GM23248 (cell line): Measurements from ENCODE around the gene PML.

Source experiments
- EZH2 ChIP-seq: fragments of 200-600 bp; sonication (generic); IDR thresholded peaks from 2 replicates; pipeline ENCODE4 v1.6.1; 2018; ENCODE audit warnings: antibody characterized with exemption, mild to moderate bottlenecking; ENCODE audit not compliant: insufficient read depth, poor library complexity, severe bottlenecking
- EZH2phosphoT487 ChIP-seq: fragments of 200-600 bp; sonication (generic); IDR thresholded peaks from 2 replicates; pipeline ENCODE4 v1.6.1; 2018; ENCODE audit warnings: antibody characterized with exemption, moderate library complexity, mild to moderate bottlenecking, low read depth; ENCODE audit not compliant: insufficient read depth

DNA sequence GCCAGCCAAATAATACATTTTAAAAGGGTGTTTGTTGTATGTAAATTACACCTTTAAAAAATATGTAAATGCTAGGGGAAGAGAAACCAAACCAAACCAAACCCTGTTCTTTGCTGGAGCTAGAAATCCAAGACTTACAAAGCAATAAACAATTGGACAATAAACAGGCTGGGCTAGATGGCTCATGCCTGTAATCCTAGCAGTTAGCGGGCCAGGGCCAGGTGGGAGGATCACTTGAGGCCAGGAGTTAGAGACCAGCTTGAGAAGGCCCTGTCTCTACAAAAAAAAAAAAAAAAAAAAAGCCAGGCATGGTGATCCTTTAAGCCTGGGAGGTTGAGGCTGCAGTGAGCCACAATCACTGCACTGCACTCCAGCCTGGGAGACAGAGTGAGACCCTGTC, 14.9 kb upstream of the PML start:
- no peak for TF ChIP-seq EZH2phosphoT487
- TF ChIP-seq EZH2 = no peak
